Measurements from ENCODE around the gene CPNE2. TPM values are rescaled to one million over a fixed set of nuclear protein-coding genes. Genes with fewer than 3 reads are reported as not detected.
"Not testable (repeated sequence)": the region's sequence is repeated elsewhere in the genome, so short reads cannot be mapped to it uniquely, and the experiment has no call there.

Gene CPNE2
- polyA plus RNA-seq, 1 donor (not counting 4 experiments of a cell fraction or from before 2014, with no cell fraction given) = 26.5 TPM

GRCh38 chr16:57070424-57070823 is 22.0 kb upstream of the CPNE2 start:
- Histone ChIP-seq H2AFZ (ENCODE audit: control insufficient read depth, low read length) (no peak overlapping the region), H4K20me1 (ENCODE audit: control insufficient read depth, extremely low read depth, insufficient read depth, low read length) (no peaks in the 10 kb centered on the region), H3K4me1 (ENCODE audit: control insufficient read depth, extremely low read depth, insufficient read depth, low read length) (peaks cover 15% of the 10 kb centered on the region), H3K36me3 (ENCODE audit: control insufficient read depth in 2 of 2, extremely low read depth in 1 of 2, insufficient read depth in 2 of 2, low read length in 2 of 2) (no peaks in the 10 kb centered on the region), H3K27me3 (ENCODE audit: control insufficient read depth, extremely low read depth, insufficient read depth, low read length) (peaks cover 8% of the 10 kb centered on the region), H3K79me2 (ENCODE audit: control insufficient read depth, insufficient read depth, low read length) (no peaks in the 10 kb centered on the region), H3K9me1 (ENCODE audit: control insufficient read depth, extremely low read depth, insufficient read depth, low read length) (peaks cover 2% of the 10 kb centered on the region), H3K27ac (ENCODE audit: control insufficient read depth, insufficient read depth, low read length) (no peak overlapping the region), H3K9me3 (ENCODE audit: control insufficient read depth, low read depth, low read length) (no peaks in the 10 kb centered on the region), H3K4me2 (ENCODE audit: control insufficient read depth, extremely low read depth, insufficient read depth, low read depth, low read length) (no peak overlapping the region), H3K9ac (ENCODE audit: control insufficient read depth, extremely low read depth, insufficient read depth, low read length) (no peak overlapping the region), H3K4me3 (ENCODE audit: control insufficient read depth in 2 of 3, extremely low read depth in 1 of 3, insufficient read depth in 2 of 3, low read depth in 1 of 3, low read length in 3 of 3) (no peak overlapping the region)
- FAIRE-seq (no peak), DNase-seq (ENCODE audit: low read depth, low spot score) (no peak)
- dilution Hi-C loops (cut with MboI; ENCODE audit: extremely low pct_ligation_motif_present, low sequenced_read_pairs) = no loop called here
- TF ChIP-seq CTCF (optimal IDR thresholded peaks at IDR 0.05 in 1 of 3, IDR thresholded peaks at IDR 0.05 in 1 of 3, conservative IDR thresholded peaks at IDR 0.05 in 1 of 3; ENCODE audit: extremely low read depth in 1 of 3, insufficient read depth in 2 of 3, low read length in 3 of 3) (no peak), EZH2 (IDR thresholded peaks at IDR 0.05; ENCODE audit: low read length) (no peak)

- DNase-seq (ENCODE audit: low read depth, low spot score); FAIRE-seq; H3K9ac ChIP-seq (ENCODE audit: control insufficient read depth, extremely low read depth, insufficient read depth, low read length); dilution Hi-C loops (cut with MboI; ENCODE audit: extremely low pct_ligation_motif_present, low sequenced_read_pairs); H2AFZ ChIP-seq (ENCODE audit: control insufficient read depth, low read length); H3K79me2 ChIP-seq (ENCODE audit: control insufficient read depth, insufficient read depth, low read length); H3K36me3 ChIP-seq (ENCODE audit: control insufficient read depth in 2 of 2, extremely low read depth in 1 of 2, insufficient read depth in 2 of 2, low read length in 2 of 2); H3K4me2 ChIP-seq (ENCODE audit: control insufficient read depth, extremely low read depth, insufficient read depth, low read depth, low read length); H3K9me3 ChIP-seq (ENCODE audit: control insufficient read depth, low read depth, low read length); H3K4me3 ChIP-seq (ENCODE audit: control insufficient read depth in 2 of 3, extremely low read depth in 1 of 3, insufficient read depth in 2 of 3, low read depth in 1 of 3, low read length in 3 of 3); H3K27me3 ChIP-seq (ENCODE audit: control insufficient read depth, extremely low read depth, insufficient read depth, low read length); H3K27ac ChIP-seq (ENCODE audit: control insufficient read depth, insufficient read depth, low read length); H3K9me1 ChIP-seq (ENCODE audit: control insufficient read depth, extremely low read depth, insufficient read depth, low read length); H4K20me1 ChIP-seq (ENCODE audit: control insufficient read depth, extremely low read depth, insufficient read depth, low read length): not testable (repeated sequence)
- peaks cover 15% of the 10 kb centered on the region for H3K4me1 ChIP-seq (ENCODE audit: control insufficient read depth, extremely low read depth, insufficient read depth, low read length)
Observed at GRCh38 chr16:57071081-57071732, 21.2 kb upstream of the CPNE2 start.

All from keratinocyte (primary cell).